ENCODE data around the gene ADH1C.
"Not testable (repeated sequence)": the region's sequence is repeated elsewhere in the genome, so short reads cannot be mapped to it uniquely, and the experiment has no call there.

ADH1C gene

GRCh38 chr4:99352602-99353537 is at the start of gene ADH1C:
Gene ADH1C, minus strand, starts transcription at chr4:99352746. Its CDS starts 71 bp downstream, at chr4:99352675.
- DNase-seq, result no peak

GRCh38 chr4:99400831-99401230 is 48.3 kb upstream of the ADH1C start:
- DNase-seq, result no peak

GRCh38 chr4:99399017-99399416 is 46.5 kb upstream of the ADH1C start:
- no peak for DNase-seq

- DNase-seq, result no peak
Measured at GRCh38 chr4:99395595-99396364, 43.2 kb upstream of the ADH1C start.

- DNase-seq, result no peak
Measured at GRCh38 chr4:99394896-99395295, 42.4 kb upstream of the ADH1C start.

- no peak for DNase-seq
Measured at GRCh38 chr4:99390055-99390454, 37.5 kb upstream of the ADH1C start.

GRCh38 chr4:99389606-99390005 is 37.1 kb upstream of the ADH1C start:
- DNase-seq, result no peak

GRCh38 chr4:99383833-99384392 is 31.4 kb upstream of the ADH1C start:
- no peak for DNase-seq

- DNase-seq, result no peak
Measured at GRCh38 chr4:99383399-99383798, 30.9 kb upstream of the ADH1C start.

GRCh38 chr4:99382745-99383360 is 30.3 kb upstream of the ADH1C start:
- no peak for DNase-seq

- no peak for DNase-seq
Measured at GRCh38 chr4:99381588-99382175, 29.1 kb upstream of the ADH1C start.

- no peak for DNase-seq
Measured at GRCh38 chr4:99379571-99379970, 27.0 kb upstream of the ADH1C start.

- DNase-seq, result no peak
Measured at GRCh38 chr4:99378876-99379275, 26.3 kb upstream of the ADH1C start.

- not testable (repeated sequence) for DNase-seq
Measured at GRCh38 chr4:99377341-99377740, 24.8 kb upstream of the ADH1C start.

GRCh38 chr4:99372464-99372863 is 19.9 kb upstream of the ADH1C start:
- not testable (repeated sequence) for DNase-seq

GRCh38 chr4:99367817-99368216 is 15.3 kb upstream of the ADH1C start:
- not testable (repeated sequence) for DNase-seq

- DNase-seq, result no peak
Measured at GRCh38 chr4:99366491-99366890, 13.9 kb upstream of the ADH1C start.

GRCh38 chr4:99362768-99363167 is 10.2 kb upstream of the ADH1C start:
- DNase-seq, result no peak

GRCh38 chr4:99361899-99362275 is 9.3 kb upstream of the ADH1C start:
- DNase-seq, result no peak

GRCh38 chr4:99361268-99361898 is 8.8 kb upstream of the ADH1C start:
- no peak for DNase-seq

- DNase-seq, result no peak
Measured at GRCh38 chr4:99359480-99360204, 7.1 kb upstream of the ADH1C start.

- no peak for DNase-seq
Measured at GRCh38 chr4:99357948-99358347, 5.4 kb upstream of the ADH1C start.

All from activated naive CD4-positive, alpha-beta T cell treated with anti-CD3 and anti-CD28 coated beads, Interleukin-2, amount 50 U/mL, for 16 hours (primary cell).